ENCODE data around the gene HLA-A. TPM values are rescaled to one million over a fixed set of nuclear protein-coding genes. Genes with fewer than 3 reads are reported as not detected.

The HLA-A gene
- total and polyA plus RNA-seq, 9 of the 15 experiments (the other 6 are each of a cell fraction or from before 2014, with no cell fraction given) = 0.46 to 3.3 TPM; not detected in 7

- peak overlapping the region; percentile 76; the same call in 2 of the 3 replicates for H3K27ac ChIP-seq (ENCODE audit: extremely low read depth, low read depth, low read length)
- no TSS peak for BruUV-seq (replicated peaks)
- POLR2A ChIA-PET = interaction anchor here (0.5 to 5.4 kb wide), 5 partner anchors 10 to 703 kb away, joined by 3 to 52 read pairs (median 4); no protein-coding TSS in a partner anchor
These were observed 33.9 kb downstream of the HLA-A start for GRCh38 chr6:29976253-29976587.

More at GRCh38 chr6:29976253-29976587, 33.9 kb downstream of the HLA-A start:
- no peak for FAIRE-seq
- Histone ChIP-seq H3K4me3 (peak overlapping the region; percentile 47), H3K27me3 (ENCODE audit: control insufficient read depth in 2 of 2, insufficient read depth in 2 of 2, low read length in 2 of 2) (no peaks in the 10 kb centered on the region), H3K4me2 (ENCODE audit: insufficient read depth, low read length) (peak overlapping the region; percentile 76), H4K20me1 (replicated peaks; ENCODE audit: control insufficient read depth, insufficient read depth, low read length) (no peaks in the 10 kb centered on the region), H3K36me3 (ENCODE audit: control insufficient read depth, insufficient read depth, low read length) (no peaks in the 10 kb centered on the region), H2AFZ (ENCODE audit: low read depth, low read length) (peak overlapping the region; percentile 92), H3K9ac (ENCODE audit: insufficient read depth in 1 of 2, low read depth in 2 of 2, low read length in 2 of 2) (peak overlapping the region; percentile 79 to 93; a peak in 3 of 4 replicates), H3K9me3 (replicated peaks; ENCODE audit: control insufficient read depth, insufficient read depth, low read depth, low read length) (no peaks in the 10 kb centered on the region), H3K9me1 (ENCODE audit: control insufficient read depth, insufficient read depth, low read length) (no peaks in the 10 kb centered on the region), H3K4me1 (replicated peaks in 1 of 2; ENCODE audit: control insufficient read depth in 2 of 2, insufficient read depth in 2 of 2, low read length in 2 of 2) (peaks cover 10 to 29% of the 10 kb centered on the region in 2 experiments; a peak in 3 of 5 replicates), H3K79me2 (ENCODE audit: control insufficient read depth, insufficient read depth, low read length) (no peaks in the 10 kb centered on the region)
- TF ChIP-seq ZNF146 (CRISPR knock-in tag; IDR thresholded peaks at IDR 0.05; ENCODE audit: unreplicated experiment) (no peak), ZNF41 (CRISPR knock-in tag; conservative IDR thresholded peaks at IDR 0.05) (no peak), FOXJ3 (CRISPR knock-in tag; IDR thresholded peaks at IDR 0.05) (no peak), CTCFL (IDR thresholded peaks at IDR 0.05; ENCODE audit: borderline replicate concordance, insufficient read depth, low read depth, low read length, poor library complexity, severe bottlenecking) (no peak), GATAD2A (IDR thresholded peaks at IDR 0.05) (no peak), ARNT (IDR thresholded peaks at IDR 0.05) (no peak), RBM25 (IDR thresholded peaks at IDR 0.05; ENCODE audit: low read depth, low read length, severe bottlenecking) (no peak), RBM39 (optimal IDR thresholded peaks at IDR 0.05; ENCODE audit: low read depth, low read length) (no peak), ZSCAN32 (CRISPR knock-in tag; IDR thresholded peaks at IDR 0.05) (no peak), EHMT2 (IDR thresholded peaks at IDR 0.05) (no peak)
- TF ChIP-seq, protein P1, sequence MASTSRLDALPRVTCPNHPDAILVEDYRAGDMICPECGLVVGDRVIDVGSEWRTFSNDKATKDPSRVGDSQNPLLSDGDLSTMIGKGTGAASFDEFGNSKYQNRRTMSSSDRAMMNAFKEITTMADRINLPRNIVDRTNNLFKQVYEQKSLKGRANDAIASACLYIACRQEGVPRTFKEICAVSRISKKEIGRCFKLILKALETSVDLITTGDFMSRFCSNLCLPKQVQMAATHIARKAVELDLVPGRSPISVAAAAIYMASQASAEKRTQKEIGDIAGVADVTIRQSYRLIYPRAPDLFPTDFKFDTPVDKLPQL (IDR thresholded peaks at IDR 0.05; ENCODE audit: extremely low read depth, insufficient read length) = no peak
- TF ChIP-seq, protein P2, sequence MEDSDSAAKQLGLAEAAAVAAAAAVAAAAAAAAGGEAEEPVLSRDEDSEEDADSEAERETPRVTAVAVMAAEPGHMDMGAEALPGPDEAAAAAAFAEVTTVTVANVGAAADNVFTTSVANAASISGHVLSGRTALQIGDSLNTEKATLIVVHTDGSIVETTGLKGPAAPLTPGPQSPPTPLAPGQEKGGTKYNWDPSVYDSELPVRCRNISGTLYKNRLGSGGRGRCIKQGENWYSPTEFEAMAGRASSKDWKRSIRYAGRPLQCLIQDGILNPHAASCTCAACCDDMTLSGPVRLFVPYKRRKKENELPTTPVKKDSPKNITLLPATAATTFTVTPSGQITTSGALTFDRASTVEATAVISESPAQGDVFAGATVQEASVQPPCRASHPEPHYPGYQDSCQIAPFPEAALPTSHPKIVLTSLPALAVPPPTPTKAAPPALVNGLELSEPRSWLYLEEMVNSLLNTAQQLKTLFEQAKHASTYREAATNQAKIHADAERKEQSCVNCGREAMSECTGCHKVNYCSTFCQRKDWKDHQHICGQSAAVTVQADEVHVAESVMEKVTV (CRISPR knock-in tag; IDR thresholded peaks at IDR 0.05) = no peak
- no peak for DNase-seq (ENCODE audit: extremely low read depth in 1 of 4, low spot score in 3 of 4)
- intact Hi-C loops (cut with micrococcal nuclease) (no loop called here), in situ Hi-C loops (cut with MboI) (no loop called here)
- WGBS (ENCODE audit: insufficient coverage, low coverage, missing lambda C conversion rate) = 42% methylated on average over 8 of the region's 8 CpGs
- no peak for ATAC-seq
- CTCF ChIA-PET (ENCODE audit: low intra/inter-chr PET ratio) = interaction anchor here (0.7 kb wide), 1 partner anchor 533 kb away, joined by 3 read pairs; no protein-coding TSS in a partner anchor
